ENCODE data around the gene OSGIN1.
A peak's percentile ranks its signal among the peaks of the same experiment; 100 is the strongest.

Gene OSGIN1

GRCh38 chr16:83952940-83953795 lies at the start of gene OSGIN1:
Gene OSGIN1 (plus strand): TSS chr16:83953240. CDS start chr16:83957672, 4,432 bp downstream.
- Mint-ChIP-seq H3K27me3 (ENCODE audit: low read depth) (peaks cover 9% of the 10 kb centered on the region), H3K4me3 (peak within 1 kb of the TSS; percentile 82), H3K27ac (peak within 1 kb of the TSS; percentile 57)

DNA sequence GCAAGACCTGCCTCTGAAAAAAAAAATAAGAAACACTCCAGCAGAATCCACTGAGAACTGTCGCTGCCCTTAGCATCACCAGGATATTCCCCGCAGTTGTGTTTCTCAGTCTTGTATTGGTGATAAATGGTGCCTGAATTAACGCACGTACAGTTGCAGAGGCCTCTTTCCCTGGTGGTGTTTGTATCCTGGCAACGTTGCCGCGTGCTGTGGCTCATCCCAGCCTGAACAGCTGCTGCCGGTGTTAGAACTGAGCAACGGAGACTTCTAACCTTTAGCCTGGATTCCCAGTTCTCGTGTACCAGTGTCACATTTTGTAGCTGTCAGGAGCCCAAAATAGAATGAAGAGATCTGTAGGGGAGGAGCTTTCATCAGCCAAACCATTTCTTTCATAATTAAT lies 49.3 kb upstream of the OSGIN1 start:
- peaks cover 6% of the 10 kb centered on the region for H3K4me1 Mint-ChIP-seq (ENCODE audit: low read depth)
- H3K27ac Mint-ChIP-seq, result no peak overlapping the region
- H3K36me3 Mint-ChIP-seq (ENCODE audit: low read depth), result peaks cover 5% of the 10 kb centered on the region
- H3K9me3 Mint-ChIP-seq, result no peaks in the 10 kb centered on the region
- no peaks in the 10 kb centered on the region for H3K27me3 Mint-ChIP-seq (ENCODE audit: low read depth)
- no peak overlapping the region for H3K4me3 Mint-ChIP-seq

More at GRCh38 chr16:83952940-83953795, at the start of gene OSGIN1:
- no peaks in the 10 kb centered on the region for H3K9me3 Mint-ChIP-seq
- peaks cover 6% of the 10 kb centered on the region for H3K4me1 Mint-ChIP-seq (ENCODE audit: low read depth)
- no peaks in the 10 kb centered on the region for H3K36me3 Mint-ChIP-seq (ENCODE audit: low read depth)

- no peaks in the 10 kb centered on the region for H3K9me3 Mint-ChIP-seq
- no peak overlapping the region for H3K4me3 Mint-ChIP-seq
- H3K27ac Mint-ChIP-seq, result no peak overlapping the region
- H3K27me3 Mint-ChIP-seq (ENCODE audit: low read depth), result no peaks in the 10 kb centered on the region
- peaks cover 6% of the 10 kb centered on the region for H3K36me3 Mint-ChIP-seq (ENCODE audit: low read depth)
- H3K4me1 Mint-ChIP-seq (ENCODE audit: low read depth), result peaks cover 2% of the 10 kb centered on the region
Measured at GRCh38 chr16:83906683-83907082, 46.4 kb upstream of the OSGIN1 start.

DNA sequence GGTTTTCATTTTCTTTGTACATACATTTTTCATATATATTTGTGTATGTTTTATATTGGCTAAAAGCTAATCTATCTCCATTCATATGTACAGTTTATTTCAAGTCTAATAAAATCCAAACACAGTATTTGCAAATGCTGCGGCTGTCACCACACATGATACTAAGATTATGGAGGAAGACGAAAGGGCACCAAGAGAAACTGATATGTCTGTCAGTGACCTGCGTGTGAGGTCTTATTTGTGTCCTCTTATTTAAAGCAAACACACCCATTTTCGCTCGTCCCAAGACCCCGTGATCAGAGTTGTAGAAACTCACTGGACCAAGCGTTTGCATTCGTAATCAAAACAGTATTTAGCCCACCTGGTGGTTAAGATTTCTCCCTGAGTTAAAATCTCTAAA lies 45.9 kb upstream of the OSGIN1 start:
- H3K4me1 Mint-ChIP-seq (ENCODE audit: low read depth), result no peaks in the 10 kb centered on the region
- no peaks in the 10 kb centered on the region for H3K27me3 Mint-ChIP-seq (ENCODE audit: low read depth)
- H3K27ac Mint-ChIP-seq, result no peak overlapping the region
- no peak overlapping the region for H3K4me3 Mint-ChIP-seq
- no peaks in the 10 kb centered on the region for H3K9me3 Mint-ChIP-seq
- peaks cover 8% of the 10 kb centered on the region for H3K36me3 Mint-ChIP-seq (ENCODE audit: low read depth)

DNA sequence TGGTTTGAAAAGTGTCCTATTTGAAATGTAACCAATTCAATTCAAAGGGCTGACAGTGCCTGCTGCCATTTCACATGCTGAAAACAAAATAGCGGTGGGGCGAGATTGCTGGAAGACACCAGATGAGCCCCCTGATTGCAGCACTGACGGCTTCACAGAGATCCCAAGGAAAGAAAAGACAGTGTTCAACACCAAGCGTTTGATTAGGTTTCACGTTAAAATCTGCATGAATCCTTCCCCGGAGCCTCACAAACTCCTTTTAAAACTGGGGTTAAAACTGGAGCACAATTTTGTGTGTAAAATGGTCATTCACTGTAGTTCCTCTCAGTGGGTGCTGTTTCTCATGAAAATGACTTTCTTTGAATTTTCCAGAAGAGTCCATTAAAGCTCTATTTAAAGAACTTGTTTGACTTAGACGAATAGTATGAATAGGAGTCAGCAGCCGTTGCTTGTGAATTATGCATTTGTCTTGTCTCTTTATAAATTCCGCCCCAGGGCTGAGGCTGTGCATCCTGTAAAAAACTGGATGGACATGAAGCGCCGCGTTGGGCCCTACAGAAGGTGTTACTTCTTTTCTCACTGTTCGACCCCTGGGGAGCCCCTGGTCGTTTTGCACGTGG lies 45.3 kb upstream of the OSGIN1 start:
- H3K4me1 Mint-ChIP-seq (ENCODE audit: low read depth), result no peaks in the 10 kb centered on the region
- no peak overlapping the region for H3K27ac Mint-ChIP-seq
- peaks cover 10% of the 10 kb centered on the region for H3K36me3 Mint-ChIP-seq (ENCODE audit: low read depth)
- H3K9me3 Mint-ChIP-seq, result no peaks in the 10 kb centered on the region
- no peak overlapping the region for H3K4me3 Mint-ChIP-seq
- H3K27me3 Mint-ChIP-seq (ENCODE audit: low read depth), result no peaks in the 10 kb centered on the region

DNA sequence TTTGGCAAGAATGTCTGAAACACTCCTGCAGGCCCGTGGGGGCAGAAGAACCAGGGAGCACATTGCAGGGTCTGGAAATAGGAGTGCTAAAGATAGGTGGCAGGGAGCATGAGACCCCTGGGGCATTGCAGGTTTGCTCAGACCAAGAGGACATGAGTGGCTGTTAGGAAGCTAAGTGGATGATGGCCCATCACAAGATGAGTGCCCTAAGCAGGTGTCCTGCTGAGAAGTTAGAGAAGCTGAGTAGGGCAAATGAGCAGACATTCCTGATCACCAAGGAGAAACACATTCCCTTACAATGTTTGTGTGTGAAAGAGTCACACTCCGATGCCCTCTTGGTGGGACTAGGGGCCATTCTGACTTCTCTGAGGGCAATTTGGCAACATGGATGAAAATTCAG lies 44.2 kb upstream of the OSGIN1 start:
- H3K27ac Mint-ChIP-seq, result no peak overlapping the region
- H3K27me3 Mint-ChIP-seq (ENCODE audit: low read depth), result no peaks in the 10 kb centered on the region
- no peak overlapping the region for H3K4me3 Mint-ChIP-seq
- no peaks in the 10 kb centered on the region for H3K4me1 Mint-ChIP-seq (ENCODE audit: low read depth)
- peaks cover 10% of the 10 kb centered on the region for H3K36me3 Mint-ChIP-seq (ENCODE audit: low read depth)
- H3K9me3 Mint-ChIP-seq, result no peaks in the 10 kb centered on the region

DNA sequence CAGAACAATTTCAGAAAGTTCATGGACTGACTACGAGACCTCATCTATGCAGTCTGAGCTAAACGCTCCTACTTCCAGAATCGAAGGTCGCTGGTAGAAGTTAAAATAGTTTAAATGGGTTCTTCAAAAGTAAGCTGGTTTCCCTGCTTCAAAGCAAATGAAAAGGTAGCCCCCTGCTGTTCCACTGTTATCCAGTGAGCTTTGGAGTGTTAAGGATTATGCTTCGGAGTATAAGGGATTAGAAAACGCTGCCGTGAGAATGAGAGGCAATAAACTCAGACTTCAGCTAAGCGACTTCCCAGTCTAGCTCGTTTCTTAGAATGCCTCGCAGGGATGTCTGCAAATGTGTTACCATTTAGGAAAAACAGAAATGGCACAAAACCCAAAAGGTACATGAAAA lies 41.8 kb upstream of the OSGIN1 start:
- Mint-ChIP-seq H3K4me1 (ENCODE audit: low read depth) (no peaks in the 10 kb centered on the region), H3K27ac (no peak overlapping the region), H3K4me3 (no peak overlapping the region), H3K27me3 (ENCODE audit: low read depth) (no peaks in the 10 kb centered on the region), H3K36me3 (ENCODE audit: low read depth) (peaks cover 16% of the 10 kb centered on the region), H3K9me3 (peaks cover 5% of the 10 kb centered on the region)

GRCh38 chr16:83912519-83913244 lies 40.4 kb upstream of the OSGIN1 start:
- Mint-ChIP-seq H3K27ac (no peak overlapping the region), H3K4me1 (ENCODE audit: low read depth) (no peaks in the 10 kb centered on the region), H3K36me3 (ENCODE audit: low read depth) (peaks cover 22% of the 10 kb centered on the region), H3K9me3 (peaks cover 7% of the 10 kb centered on the region), H3K4me3 (no peak overlapping the region), H3K27me3 (ENCODE audit: low read depth) (no peaks in the 10 kb centered on the region)

GRCh38 chr16:83913245-83913633 lies 39.8 kb upstream of the OSGIN1 start:
- peaks cover 7% of the 10 kb centered on the region for H3K9me3 Mint-ChIP-seq
- H3K27ac Mint-ChIP-seq, result no peak overlapping the region
- H3K27me3 Mint-ChIP-seq (ENCODE audit: low read depth), result no peaks in the 10 kb centered on the region
- H3K36me3 Mint-ChIP-seq (ENCODE audit: low read depth), result peaks cover 27% of the 10 kb centered on the region
- H3K4me1 Mint-ChIP-seq (ENCODE audit: low read depth), result no peaks in the 10 kb centered on the region
- no peak overlapping the region for H3K4me3 Mint-ChIP-seq

DNA sequence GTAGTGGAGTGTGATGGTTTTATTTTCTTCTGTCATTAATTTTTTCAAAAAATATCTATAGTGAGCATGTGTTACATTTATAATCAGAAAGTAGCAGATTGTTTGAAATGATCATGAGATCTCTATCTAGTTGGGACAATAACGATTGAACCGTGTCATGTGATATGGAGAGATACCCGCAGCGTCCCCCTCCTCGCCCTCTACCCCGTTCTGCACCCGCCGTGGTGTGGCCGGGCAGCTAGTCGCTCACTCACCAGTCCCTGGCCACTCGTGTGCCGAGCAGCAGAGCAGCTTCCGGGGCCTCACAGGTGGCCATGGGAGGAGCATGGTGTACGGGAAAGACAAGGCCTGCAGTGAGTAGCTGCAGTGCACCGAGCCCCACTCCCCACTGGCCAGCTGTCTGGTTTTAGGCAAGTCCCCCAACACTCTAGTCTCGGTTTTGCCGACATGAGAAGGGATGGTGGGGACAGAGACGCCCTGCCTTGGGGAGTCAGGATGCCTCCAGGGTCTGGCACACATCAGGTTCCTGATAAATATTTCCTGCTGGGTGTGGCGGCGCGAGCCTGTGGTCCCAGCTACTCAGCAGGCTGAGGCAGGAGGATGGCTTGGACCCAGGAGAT lies 38.8 kb upstream of the OSGIN1 start:
- H3K27me3 Mint-ChIP-seq (ENCODE audit: low read depth), result no peaks in the 10 kb centered on the region
- H3K4me1 Mint-ChIP-seq (ENCODE audit: low read depth), result no peaks in the 10 kb centered on the region
- H3K4me3 Mint-ChIP-seq, result no peak overlapping the region
- H3K27ac Mint-ChIP-seq, result no peak overlapping the region
- H3K9me3 Mint-ChIP-seq, result peaks cover 7% of the 10 kb centered on the region
- H3K36me3 Mint-ChIP-seq (ENCODE audit: low read depth), result peaks cover 33% of the 10 kb centered on the region

- Mint-ChIP-seq H3K9me3 (peaks cover 7% of the 10 kb centered on the region), H3K36me3 (ENCODE audit: low read depth) (peaks cover 38% of the 10 kb centered on the region), H3K27me3 (ENCODE audit: low read depth) (no peaks in the 10 kb centered on the region), H3K4me3 (no peak overlapping the region), H3K27ac (no peak overlapping the region), H3K4me1 (ENCODE audit: low read depth) (no peaks in the 10 kb centered on the region)
Measured at GRCh38 chr16:83915081-83915480, 38.0 kb upstream of the OSGIN1 start.

GRCh38 chr16:83915491-83915890 lies 37.5 kb upstream of the OSGIN1 start:
- Mint-ChIP-seq H3K4me1 (ENCODE audit: low read depth) (no peaks in the 10 kb centered on the region), H3K9me3 (peaks cover 7% of the 10 kb centered on the region), H3K27ac (no peak overlapping the region), H3K27me3 (ENCODE audit: low read depth) (no peaks in the 10 kb centered on the region), H3K4me3 (no peak overlapping the region), H3K36me3 (ENCODE audit: low read depth) (peaks cover 38% of the 10 kb centered on the region)

- Mint-ChIP-seq H3K9me3 (peaks cover 7% of the 10 kb centered on the region), H3K4me1 (ENCODE audit: low read depth) (no peaks in the 10 kb centered on the region), H3K4me3 (no peak overlapping the region), H3K27ac (no peak overlapping the region), H3K36me3 (ENCODE audit: low read depth) (peaks cover 36% of the 10 kb centered on the region), H3K27me3 (ENCODE audit: low read depth) (no peaks in the 10 kb centered on the region)
Measured at GRCh38 chr16:83917152-83918120, 35.6 kb upstream of the OSGIN1 start.

Data from T-helper 1 cell treated with Interleukin-12 subunit alpha and Interleukin-12 subunit beta and Interleukin-4 antibody, amounts not matched to agents 30 μg/mL and 1 μg/mL, for 36 hours (primary cell).